Renal cortex interstitium (tissue), 11 donors: ENCODE results near the gene SMARCB1. TPM values are rescaled to one million over a fixed set of nuclear protein-coding genes. Genes with fewer than 3 reads are reported as not detected.

Experiments used
- DNase-seq, 11 donors: peaks; one replicate each; pipeline ENCODE4 v3.0.0-alpha.2; 2013; ENCODE audit warnings: low read depth in 9 of 11, low spot score in 4 of 11; ENCODE audit errors: extremely low read depth in 1 of 11
- polyA plus RNA-seq, 3 donors: library from polyadenylated mRNA; unstranded; fragments of 120-200 nt; gene quantifications; one replicate each; pipeline ENCODE4 v1.2.1, GENCODE V29; 2013; ENCODE audit not compliant: insufficient read length in 3 of 3

SMARCB1 gene
- polyA plus RNA-seq, 3 donors: 158 to 212 (median 202) TPM

DNA sequence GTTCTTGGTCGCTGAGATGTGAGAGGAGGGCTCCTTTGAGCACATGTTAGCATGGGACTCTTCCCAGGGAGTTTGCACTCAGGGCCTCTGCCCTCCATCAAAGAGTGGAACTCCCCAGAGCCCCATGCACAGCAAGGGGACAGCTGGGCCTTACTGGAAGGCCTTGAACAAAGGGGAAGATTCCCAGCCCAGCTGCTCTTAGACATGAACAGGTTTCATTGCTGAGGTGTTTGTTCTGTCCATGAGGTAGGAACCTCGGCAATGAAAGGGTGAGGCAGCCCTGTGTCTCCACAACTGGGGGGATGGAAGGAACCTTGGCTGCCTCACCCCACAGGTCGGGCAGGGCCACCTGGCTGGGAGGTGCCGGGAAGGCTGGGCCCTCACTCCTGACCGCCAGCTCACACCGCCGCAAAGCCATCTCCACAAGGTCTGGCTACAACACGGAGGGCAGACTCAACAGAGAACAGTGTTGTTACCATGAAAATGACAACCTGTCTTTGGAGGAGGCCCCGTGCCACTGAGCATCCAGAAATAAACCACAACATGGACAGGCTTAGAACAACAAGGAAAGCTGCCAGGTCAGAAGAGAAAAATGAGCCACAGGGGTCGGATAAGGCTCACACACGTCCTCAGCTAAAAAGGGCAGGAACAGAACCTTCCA, 48.8 kb downstream of the SMARCB1 start:
- no peak for DNase-seq

DNA sequence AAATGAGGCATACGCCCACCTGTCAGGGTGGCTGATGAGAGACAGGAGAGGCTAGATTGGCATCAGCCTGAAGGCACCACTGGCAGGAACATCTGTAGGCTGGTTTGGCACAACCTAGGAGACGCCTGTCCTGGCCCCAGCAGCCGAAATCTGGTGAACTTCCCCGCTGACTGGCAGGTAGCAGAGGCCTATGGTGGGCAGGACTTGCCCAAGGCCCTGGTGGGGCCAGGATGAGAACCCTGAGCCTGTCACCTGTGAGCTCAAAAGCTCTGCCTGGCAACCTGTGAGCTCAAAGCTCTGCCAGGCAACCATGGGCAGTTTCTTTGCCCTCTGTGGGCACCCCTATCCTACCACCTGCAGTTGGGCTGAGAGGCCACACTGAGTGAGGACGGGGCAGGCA, 49.5 kb downstream of the SMARCB1 start:
- no peak for DNase-seq

DNA sequence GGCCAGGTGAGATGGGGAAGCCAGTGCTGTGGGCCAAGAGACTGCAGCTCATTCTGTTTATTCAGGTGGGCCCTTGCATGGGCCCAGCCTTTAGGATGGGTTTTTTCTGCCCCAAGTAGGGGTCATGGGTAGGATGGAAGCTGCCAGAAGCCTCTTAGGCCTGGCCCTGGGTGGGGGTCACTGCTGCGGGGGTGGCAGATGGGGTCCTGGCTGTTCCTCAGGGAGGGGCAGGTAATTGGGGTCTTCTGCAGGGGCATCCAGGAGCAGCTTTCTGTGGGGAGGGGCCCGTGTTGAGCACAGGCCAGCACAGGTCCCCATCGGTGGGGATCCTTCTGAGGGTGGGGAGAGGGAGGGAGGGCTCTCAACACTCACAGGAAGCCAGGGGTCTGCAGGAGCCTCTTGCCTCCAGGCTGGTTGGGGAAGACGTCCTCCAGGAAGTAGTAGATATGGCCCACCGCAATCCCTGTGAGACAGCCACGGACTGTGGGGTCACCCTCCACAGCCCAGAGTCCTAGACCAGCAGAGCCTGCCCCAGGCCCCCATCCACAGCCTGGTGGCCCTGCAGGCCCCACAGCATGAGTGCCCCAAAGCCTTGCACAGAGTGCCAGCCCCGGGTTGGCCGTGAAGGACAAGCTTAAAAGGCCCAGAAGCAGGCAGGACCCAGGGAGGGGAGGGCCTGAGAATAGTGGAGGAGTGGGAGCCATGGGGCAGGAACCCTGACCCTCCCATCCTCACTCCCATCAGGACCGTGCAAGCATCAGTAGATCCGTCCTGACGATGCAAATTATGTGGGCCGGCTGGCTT, 50.1 kb downstream of the SMARCB1 start:
- no peak for DNase-seq

DNA sequence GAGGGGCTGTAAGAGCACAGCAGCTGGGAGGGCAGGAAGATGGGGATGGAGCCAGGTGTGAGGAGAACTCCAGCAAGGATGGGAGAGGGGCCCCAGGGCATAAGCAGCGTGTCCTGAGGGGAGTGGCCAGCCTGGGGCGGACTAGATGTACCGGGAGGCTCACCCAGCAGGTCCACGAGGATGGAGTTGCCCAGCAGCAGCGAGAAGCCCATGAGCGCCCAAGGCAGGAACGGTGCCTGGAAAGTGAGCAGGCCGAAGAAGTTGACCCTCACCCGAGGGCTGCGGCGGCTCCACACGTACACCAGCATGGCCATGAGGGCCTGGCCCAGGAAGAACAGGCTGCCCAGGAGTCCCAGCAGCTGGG, 50.7 kb downstream of the SMARCB1 start:
- DNase-seq: no peak

DNA sequence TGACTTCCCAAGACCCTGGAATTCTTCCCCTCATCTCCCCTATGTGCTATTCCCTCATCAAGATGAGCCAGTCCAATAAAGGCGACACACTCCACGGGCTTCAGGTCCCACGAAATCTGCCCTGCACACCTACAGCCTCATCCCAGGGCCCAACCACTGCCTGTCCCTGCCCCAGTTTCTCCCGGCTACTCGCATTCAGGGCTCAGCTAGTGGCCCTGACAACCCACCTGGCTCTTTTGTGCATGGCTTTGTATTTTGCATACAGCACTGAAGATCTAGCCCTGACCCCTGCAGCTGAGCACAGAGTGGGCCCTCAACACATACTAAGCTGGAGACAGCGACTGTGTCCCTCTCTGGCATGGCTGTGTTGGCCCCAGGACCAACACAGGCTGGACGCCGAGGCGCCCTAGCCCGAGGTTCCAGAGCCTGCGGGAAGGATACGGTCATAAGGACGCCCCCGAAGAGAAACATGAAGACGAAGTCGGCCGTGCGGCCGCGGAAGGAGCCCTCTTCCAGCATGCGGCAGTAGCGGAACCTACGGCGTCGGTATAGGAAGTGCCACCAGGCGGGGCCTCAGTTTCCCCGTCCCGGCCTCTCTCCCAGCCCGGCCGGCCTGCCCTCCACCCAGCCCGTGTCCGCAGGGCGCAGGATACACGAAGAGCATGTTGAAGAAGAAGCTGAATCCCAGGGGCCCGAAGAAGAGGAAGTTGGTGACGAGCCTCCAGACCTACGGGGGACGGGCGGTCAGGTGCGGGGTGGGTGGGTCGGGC, 51.3 kb downstream of the SMARCB1 start:
- DNase-seq: no peak

DNA sequence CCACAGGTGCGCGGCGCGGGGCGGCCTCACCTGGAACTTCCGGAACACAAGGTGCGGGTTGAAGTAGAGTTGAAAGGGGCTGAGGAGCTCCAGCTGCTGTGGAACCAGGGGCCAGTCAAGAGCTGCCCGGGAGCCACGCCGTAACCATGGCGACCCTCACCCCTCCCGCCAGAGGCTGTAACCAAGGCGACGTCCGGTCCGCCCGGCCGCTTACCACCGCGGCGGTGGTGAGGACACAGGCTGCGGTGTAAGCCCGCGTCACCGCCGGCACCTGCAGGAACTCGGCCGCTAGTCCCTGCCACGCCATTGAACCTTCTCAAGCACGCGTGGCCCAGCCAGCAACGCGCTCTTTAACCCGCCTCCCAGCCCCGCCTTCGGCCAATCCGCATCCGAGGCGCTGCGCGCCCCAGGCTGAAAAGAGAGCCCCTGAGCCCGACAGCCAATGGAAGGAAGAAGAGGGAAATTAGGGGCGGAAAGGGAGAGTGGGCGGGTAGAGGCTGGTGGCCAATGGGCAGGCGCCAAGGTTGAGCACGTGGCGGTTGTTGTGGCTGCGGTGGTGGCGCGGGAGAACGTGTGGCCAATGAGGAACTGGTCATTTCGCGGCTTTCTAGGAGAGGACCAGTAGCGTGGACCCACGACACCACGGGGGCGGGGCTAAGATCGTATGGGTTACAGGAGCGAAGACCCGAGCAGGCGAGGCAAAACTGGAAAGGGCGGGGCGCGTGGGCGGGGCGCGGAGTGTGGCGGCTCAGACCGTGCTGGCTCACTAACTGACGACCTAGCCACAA, 52.1 kb downstream of the SMARCB1 start, which contains the start of gene DERL3:
DERL3 (minus strand) TSS at position 326 of the 788 bp plus-strand sequence; CDS start at position 307, 19 bp downstream.
- DNase-seq: peak; percentile 81 to 96 (median 92)

DNA sequence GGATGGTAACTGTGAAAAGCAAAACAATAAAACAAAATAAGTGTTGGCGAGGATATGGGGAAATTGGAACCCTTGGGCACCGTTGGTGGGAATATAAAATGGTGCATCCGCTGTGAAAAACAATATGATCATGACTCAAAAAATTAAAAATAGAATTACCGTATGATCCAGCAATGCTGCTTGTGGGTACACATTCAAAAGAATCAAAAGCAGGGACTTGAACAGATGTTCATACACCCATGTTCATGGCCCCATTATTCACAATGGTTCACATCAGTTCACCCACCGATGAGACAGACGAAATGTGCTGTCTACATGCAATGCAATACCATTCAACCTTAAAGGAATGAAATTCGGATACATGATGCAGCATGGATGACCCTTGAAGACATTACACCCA, 53.3 kb downstream of the SMARCB1 start:
- no peak for DNase-seq

DNA sequence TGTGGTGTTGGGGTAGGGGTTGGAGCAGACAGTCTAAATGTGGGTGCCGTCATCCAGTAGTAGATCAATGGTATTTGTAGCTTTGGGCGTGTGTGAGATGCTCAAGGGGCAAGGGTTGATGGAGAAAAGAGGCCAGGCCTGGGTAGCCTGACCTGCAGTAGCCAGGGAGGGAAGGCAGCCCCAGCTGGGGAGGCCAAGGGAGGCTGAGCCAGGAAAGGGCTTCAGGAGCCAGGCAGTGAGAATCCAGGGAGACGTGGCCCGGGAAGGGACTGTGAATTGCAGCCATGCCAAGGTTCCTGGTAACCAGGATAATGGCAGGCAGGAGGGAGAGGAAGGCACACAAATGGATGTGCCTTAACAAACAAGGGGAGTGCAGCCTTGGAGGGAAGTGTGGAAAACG, 54.5 kb downstream of the SMARCB1 start:
- no peak for DNase-seq

DNA sequence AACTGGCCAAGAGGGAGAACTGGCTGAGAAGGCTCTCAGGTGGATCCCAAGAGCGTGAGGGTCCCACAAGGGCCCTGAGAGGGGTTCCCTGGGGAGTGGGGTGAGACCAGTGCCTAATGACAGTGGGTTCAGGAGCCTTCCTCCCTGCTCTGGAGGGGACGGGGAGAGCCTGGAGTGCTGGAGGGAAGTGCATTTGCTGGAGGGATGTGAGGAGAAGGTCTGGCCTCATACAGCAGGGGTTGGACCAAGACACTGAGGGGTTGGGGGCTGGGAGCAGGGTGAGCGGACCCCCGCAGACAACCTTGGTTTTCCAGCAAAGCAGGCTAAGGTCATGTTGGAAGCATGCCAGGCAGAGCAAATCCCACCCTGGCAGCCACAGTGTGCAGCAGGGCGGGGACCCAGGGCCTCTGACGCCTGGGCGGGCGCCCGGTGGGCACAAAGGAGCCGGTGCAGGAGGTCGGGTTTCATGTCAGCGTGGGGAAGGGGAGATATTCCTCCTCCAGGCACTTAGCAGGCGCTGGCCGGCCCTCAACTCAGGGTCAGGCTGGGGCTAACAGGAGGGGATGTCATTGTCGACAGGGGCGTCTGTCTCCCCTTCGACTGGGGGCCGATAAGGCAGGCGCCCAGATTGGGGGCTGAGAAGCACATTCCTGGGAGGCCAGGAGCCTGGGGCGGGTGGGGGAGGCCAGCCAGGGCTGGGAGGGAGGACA, 55.1 kb downstream of the SMARCB1 start:
- no peak for DNase-seq

DNA sequence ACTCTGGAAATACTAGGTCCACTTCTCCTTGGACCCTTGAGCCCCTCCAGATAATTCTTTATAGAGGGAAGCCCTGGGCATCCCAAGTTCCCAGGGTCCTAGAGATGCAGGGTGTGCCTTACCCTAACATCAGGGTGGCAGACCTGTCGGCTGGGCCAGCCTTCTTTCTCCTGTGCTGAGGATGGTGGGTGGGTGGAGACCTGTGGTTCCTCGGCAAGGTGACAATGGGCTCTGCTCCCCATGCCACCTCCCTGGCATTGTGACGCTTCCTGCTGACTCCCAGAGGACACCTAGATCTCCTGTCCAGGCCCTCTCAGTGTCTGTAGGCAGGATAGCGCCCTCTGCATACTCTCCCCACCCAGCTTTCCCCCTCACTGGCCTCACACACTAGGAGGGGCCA, 55.8 kb downstream of the SMARCB1 start:
- no peak for DNase-seq

DNA sequence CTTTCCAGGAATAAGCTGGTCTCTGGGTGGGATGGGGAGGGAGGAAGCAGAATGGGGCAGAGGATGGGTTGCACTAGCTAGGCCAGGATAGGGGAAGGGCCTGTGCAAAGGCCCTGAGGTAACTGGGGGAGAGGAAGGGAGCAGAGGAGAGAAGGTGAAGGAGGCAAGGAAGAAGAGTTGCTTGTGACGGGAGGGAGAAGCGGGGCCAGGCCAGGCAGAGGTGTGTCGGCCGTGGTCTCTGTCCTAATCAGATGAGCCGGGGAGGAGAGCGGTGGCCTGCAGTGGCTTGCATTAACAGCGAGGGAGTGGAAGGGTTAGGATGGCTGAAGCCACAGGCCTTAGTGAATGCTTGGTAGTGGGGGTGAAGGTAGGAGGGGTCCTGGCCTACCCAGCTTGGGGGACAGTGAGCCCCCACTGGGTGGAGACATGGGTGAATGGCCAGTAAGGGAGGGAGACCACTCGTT, 58.0 kb downstream of the SMARCB1 start:
- DNase-seq: no peak

DNA sequence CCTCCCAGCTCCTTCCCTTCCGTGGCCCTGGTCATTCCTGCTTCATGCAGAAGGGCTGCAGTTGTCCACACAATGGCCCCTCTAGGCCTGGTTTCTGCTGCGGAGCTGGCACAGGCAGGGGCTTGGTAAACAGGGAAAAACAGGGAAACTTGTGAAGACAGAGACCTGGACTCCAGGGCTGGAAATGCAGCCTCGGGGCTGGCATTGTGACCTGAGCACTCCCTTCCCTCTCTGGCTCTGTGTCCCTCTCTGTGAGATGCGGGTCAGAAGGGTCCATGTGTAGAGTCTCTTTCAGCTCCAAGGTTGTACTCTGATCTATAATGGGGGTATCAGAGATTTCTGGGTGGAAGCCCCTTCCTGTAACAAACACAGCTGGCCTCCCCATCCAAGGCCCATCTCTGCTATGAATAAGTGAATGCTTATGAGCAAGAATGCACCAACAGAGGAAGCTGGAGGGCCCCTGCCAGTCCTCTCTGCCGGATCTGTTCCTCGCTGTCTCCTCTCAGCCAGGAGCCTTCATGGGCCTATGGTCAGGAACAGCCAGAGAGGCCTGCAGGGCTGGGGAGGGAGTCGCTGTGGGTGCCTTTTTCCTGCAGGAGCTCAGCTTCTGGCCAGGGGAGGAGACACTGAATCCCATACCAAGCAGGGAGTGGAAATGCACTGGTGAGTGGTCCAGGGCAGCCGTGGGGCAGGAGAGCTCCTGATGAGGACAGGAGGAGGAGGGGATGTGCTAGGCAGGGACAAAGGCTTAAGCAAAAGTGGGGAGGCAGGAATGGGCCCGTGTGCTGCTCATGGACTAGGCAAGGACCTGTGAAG, 58.7 kb downstream of the SMARCB1 start:
- no peak for DNase-seq

DNA sequence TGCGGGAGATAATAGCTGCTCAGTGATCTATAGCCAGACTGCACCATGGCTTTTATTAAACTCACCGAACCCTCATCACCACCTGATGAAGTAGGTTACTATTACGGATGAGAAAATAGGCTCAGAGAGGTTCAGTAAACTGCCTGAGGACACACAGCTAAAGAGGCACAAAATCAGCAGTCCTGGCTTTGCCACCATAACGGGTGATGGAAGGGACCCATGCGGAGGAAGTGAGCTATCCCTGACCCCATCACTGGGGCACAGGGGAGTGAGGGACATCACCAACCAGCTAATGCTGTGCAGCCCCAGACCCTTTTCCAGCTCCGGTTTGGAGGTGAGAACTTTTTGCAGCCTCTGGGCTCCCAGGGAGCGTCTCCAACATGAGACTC, 59.3 kb downstream of the SMARCB1 start:
- DNase-seq: no peak

DNA sequence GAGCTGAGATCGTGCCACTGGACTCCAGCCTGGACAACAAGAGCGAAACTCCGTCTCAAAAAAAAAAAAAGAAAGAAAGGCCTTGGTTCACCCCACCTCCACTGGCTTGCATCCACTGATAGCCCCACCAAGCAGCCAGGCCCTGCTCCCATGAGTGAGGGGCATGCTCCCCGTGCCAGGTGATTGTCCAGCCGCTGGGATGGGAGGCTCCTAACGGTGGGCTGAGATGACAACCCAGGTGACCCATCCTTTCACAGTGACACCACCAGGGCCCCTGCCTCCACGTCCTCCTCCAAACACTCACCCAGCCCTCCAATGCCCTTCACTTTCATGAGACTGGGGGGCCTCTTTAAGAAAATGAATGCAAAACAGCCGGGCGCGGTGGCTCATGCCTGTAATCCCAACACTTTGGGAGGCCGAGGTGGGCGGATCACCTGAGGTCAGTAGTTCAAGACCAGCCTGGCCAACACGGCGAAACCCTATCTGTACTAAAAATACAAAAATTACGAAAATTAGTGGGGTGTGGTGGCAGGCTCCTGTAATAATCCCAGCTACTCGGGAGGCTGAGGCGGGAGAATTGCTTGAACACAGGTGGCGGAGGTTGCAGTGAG, 60.6 kb downstream of the SMARCB1 start:
- DNase-seq: no peak

DNA sequence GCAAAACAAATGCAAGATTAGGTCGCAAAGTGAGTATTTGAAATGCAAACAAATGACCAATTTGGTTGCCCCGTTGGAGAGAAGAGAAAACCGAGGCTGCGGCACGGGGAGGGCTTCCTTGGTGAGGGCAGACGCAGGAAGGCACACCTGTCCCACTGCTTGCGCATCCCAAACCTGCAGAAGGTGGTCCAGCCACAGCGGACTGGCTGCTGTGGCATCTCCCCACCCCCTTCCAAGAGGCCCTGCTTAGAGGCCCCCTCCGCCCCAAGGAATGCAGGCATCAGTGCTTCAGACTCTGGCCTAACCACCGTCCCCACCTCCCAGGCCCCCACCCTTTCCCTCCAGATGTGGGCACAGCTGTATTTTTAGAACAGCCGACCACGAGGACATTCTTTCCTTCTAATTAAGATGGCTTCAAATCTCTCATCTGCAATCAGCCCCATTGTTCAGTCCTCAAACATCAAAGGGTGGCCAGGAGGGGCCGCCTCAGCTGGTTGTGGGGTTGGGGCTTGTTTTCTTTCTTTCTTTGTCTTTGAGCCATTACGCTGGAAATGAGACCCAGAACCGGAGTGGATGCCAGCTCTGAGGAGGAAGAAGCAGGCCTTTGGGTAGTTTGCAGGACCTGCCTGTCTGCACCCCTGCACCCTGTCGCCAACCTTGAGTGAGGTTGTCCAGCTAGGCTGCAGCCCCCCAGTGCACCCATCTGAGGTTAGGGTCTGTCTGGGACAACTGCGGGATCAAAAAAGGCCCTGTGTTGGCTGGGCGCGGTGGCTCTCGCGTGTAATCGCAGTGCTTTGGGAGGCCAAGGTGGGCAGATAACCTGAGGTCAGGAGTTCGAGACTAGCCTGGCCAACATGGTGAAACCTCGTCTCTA, 61.5 kb downstream of the SMARCB1 start:
- no peak for DNase-seq
